OCI-LY7 (cell line): ENCODE data around the gene TMC4. TPM values are rescaled to one million over a fixed set of nuclear protein-coding genes. Genes with fewer than 3 reads are reported as not detected.
A peak's percentile ranks its signal among the peaks of the same experiment; 100 is the strongest.
"Not testable (repeated sequence)": the region's sequence is repeated elsewhere in the genome, so short reads cannot be mapped to it uniquely, and the experiment has no call there.

Experiments used
- BruUV-seq: library from RNA; stranded (reverse); fragments of 400-500 nt; replicated peaks from 2 replicates; lab custom pipeline; 2021; lab: Mats Ljungman, UMichigan
- CTCF ChIA-PET: fragments of 300-600 bp; sonication (Branson Sonifier 250); formaldehyde crosslinking; loops from one replicate; lab custom pipeline; 2022; ENCODE audit warnings: antibody characterized with exemption; ENCODE audit not compliant: unreplicated experiment; lab: Charles Lee
- POLR2A ChIA-PET: fragments of 300-600 bp; sonication (Branson Sonifier 250); formaldehyde crosslinking; loops from one replicate; lab custom pipeline; 2022; ENCODE audit warnings: antibody characterized with exemption; lab: Charles Lee
- DNase-seq: peaks from one replicate; pipeline ENCODE4 v3.0.0-alpha.2; 2015; ENCODE audit warnings: low spot score
- H2AFZ ChIP-seq: fragments of 200-600 bp; sonication (generic), shearing (Covaris generic); 2 replicates; pipeline ENCODE4 v1.6.1; 2014; ENCODE audit warnings: mild to moderate bottlenecking, antibody characterized with exemption, low read length, moderate library complexity
- H3K27ac ChIP-seq: fragments of 200-600 bp; sonication (generic); 2 replicates; pipeline ENCODE4 v1.5.1; 2014; ENCODE audit warnings: mixed run types, low read depth, mild to moderate bottlenecking, moderate library complexity, low read length, inconsistent platforms; ENCODE audit not compliant: poor library complexity, severe bottlenecking
- H3K36me3 ChIP-seq: fragments of 200-600 bp; sonication (generic); 2 replicates; pipeline ENCODE4 v1.6.1; 2014; ENCODE audit warnings: mild to moderate bottlenecking, antibody characterized with exemption, low read length, moderate library complexity, mixed read lengths; ENCODE audit not compliant: insufficient read depth
- H3K4me1 ChIP-seq: fragments of 200-600 bp; sonication (generic); 2 replicates; pipeline ENCODE4 v1.5.1; 2014; ENCODE audit warnings: mild to moderate bottlenecking, low read length; ENCODE audit not compliant: insufficient read depth, poor library complexity, severe bottlenecking
- H3K4me2 ChIP-seq: fragments of 200-600 bp; sonication (generic); 2 replicates; pipeline ENCODE4 v1.6.1; 2014; ENCODE audit warnings: mild to moderate bottlenecking, low read length
- H3K4me3 ChIP-seq: fragments of 200-600 bp; sonication (generic); 2 replicates; pipeline ENCODE4 v1.5.1; 2014; ENCODE audit warnings: mild to moderate bottlenecking, low read depth, low read length; ENCODE audit not compliant: poor library complexity, severe bottlenecking
- H3K79me2 ChIP-seq: fragments of 200-600 bp; sonication (generic); 2 replicates; pipeline ENCODE4 v1.6.1; 2016; ENCODE audit warnings: low read depth, mild to moderate bottlenecking, low read length, moderate library complexity, mixed read lengths; ENCODE audit not compliant: insufficient read depth
- H3K9me2 ChIP-seq: fragments of 200-600 bp; sonication (generic); 2 replicates; pipeline ENCODE4 v1.6.1; 2016; ENCODE audit warnings: mild to moderate bottlenecking, low read length, mixed read lengths; ENCODE audit not compliant: insufficient read depth
- H3K9me3 ChIP-seq: fragments of 200-600 bp; sonication (generic); 2 replicates; pipeline ENCODE4 v1.6.1; 2014; ENCODE audit warnings: mild to moderate bottlenecking, mixed run types, low read length, mixed read lengths
- H4K20me1 ChIP-seq: fragments of 200-600 bp; sonication (generic); 2 replicates; pipeline ENCODE4 v1.6.1; 2014; ENCODE audit warnings: mild to moderate bottlenecking, antibody characterized with exemption, low read length, moderate library complexity, mixed read lengths; ENCODE audit not compliant: insufficient read depth
- EZH2phosphoT487 ChIP-seq: fragments of 200-600 bp; sonication (generic); IDR thresholded peaks from 2 replicates; pipeline ENCODE4 v1.6.1; 2018; ENCODE audit warnings: low read depth, borderline replicate concordance, mild to moderate bottlenecking, mixed run types, antibody characterized with exemption, low read length, moderate library complexity, mixed read lengths
- intact Hi-C: fragments of 100-400 bp; cut with micrococcal nuclease; formaldehyde crosslinking; loops from one replicate; pipeline ENCODE4 v1.10.0; 2022; ENCODE audit not compliant: unreplicated experiment
- total RNA-seq, 2 experiments: library from RNA; depleted of rRNA in 1 of 2; stranded (reverse); fragments of >200 nt in 1 of 2; shearing (Covaris generic) in 1 of 2; gene quantifications; 2 replicates each; pipeline ENCODE4 v1.2.3, GENCODE V29; 2014 to 2022
- TF ChIP-seq, protein P1 (sequence below): fragments of 200-600 bp; sonication (generic); conservative IDR thresholded peaks from 2 replicates; pipeline ENCODE4 v1.5.1; 2014; ENCODE audit warnings: mild to moderate bottlenecking, antibody characterized with exemption, low read length, moderate library complexity, mixed read lengths

The TMC4 gene
- total RNA-seq, 2 experiments from 2014 or later: not detected

DNA sequence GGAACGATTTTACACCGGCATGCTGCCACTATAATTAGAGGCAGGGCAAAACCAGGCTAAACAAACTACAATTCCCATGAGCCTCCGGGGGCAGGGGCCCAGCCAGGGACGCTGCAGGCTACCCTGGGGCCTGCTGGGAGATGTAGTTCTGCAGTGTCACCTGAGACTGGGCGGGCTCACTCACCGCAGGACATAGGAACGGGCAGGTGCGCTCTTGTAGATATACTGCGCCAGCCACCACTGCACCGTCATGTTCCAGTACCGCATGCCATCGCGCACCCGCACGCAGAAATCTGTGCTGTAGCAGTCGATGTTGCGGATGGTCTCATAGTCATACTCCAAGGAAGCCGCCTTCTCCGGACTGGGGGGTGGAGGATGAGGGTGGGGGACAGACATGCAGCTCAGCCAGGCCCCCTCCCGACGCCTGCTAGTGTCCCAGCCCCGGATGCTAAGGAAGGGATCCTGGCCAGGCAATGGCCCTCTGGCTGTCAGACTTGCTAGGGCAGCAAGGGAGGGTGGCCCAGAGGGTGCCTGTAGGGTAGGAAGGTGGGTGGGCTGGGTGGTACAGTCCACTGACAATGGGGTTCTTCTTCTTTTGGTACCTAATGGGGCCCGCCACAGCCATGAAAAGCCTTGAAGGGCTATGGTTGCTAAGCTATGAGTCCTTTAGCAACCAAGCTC lies 5.8 kb upstream of the TMC4 start:
- Histone ChIP-seq H3K4me1 (peaks cover 10% of the 10 kb centered on the region), H2AFZ (no peak overlapping the region), H3K79me2 (no peaks in the 10 kb centered on the region), H3K27ac (no peak overlapping the region), H3K36me3 (peaks cover 6% of the 10 kb centered on the region; the same call in 1 of the 2 replicates), H3K4me3 (no peak overlapping the region), H4K20me1 (no peaks in the 10 kb centered on the region), H3K9me3 (no peaks in the 10 kb centered on the region), H3K4me2 (no peak overlapping the region), H3K9me2 (no peaks in the 10 kb centered on the region)
- peak; percentile 55 for DNase-seq
- POLR2A ChIA-PET: no interaction called here
- TF ChIP-seq EZH2phosphoT487: no peak
- TF ChIP-seq, protein P1, sequence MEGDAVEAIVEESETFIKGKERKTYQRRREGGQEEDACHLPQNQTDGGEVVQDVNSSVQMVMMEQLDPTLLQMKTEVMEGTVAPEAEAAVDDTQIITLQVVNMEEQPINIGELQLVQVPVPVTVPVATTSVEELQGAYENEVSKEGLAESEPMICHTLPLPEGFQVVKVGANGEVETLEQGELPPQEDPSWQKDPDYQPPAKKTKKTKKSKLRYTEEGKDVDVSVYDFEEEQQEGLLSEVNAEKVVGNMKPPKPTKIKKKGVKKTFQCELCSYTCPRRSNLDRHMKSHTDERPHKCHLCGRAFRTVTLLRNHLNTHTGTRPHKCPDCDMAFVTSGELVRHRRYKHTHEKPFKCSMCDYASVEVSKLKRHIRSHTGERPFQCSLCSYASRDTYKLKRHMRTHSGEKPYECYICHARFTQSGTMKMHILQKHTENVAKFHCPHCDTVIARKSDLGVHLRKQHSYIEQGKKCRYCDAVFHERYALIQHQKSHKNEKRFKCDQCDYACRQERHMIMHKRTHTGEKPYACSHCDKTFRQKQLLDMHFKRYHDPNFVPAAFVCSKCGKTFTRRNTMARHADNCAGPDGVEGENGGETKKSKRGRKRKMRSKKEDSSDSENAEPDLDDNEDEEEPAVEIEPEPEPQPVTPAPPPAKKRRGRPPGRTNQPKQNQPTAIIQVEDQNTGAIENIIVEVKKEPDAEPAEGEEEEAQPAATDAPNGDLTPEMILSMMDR: no peak
- intact Hi-C loops: no loop called here
- no TSS peak for BruUV-seq
- CTCF ChIA-PET: no interaction called here

DNA sequence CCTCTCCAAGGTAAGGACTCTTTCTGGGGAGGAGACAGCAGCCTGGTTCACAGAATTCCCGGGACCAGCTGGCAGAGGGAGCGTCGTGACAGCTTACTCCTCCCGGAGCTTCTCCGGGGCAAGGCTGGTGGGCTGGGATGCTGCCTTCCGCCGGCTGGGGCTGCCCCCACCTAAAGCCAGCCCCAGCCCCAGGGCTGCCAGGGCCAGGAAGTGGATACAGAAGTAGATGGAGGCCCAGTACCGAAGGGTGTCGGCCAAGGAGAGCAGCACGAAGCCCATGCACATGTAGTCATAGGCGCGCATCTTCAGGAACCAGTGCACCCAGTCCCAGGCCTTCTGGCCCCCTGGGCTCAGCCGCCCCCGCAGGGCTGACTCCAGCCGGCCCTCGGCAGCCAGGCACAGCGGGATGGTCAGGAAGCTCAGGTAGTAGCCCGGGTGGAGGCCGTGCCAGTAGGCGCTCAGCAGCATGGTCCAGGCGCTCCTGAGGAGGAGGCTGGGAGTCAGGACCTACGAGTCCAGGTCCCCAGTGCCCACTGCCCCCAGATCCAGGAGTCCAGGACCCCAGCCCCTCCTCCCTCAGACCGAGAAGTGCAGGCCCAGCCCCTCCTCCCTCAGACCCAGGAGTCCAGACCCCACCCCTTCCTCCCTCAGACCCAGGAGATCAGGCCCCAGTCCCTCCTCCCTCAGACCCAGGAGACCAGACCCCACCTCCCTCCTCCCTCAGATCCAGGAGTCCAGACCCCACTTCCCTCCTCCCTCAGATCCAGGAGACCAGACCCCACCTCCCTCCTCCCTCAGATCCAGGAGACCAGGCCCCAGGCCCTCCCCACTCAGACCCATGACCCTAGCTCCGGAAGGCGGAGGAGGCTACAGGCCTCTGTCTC lies 1.2 kb upstream of the TMC4 start:
- Histone ChIP-seq H3K4me3 (no peak overlapping the region), H3K9me3 (no peaks in the 10 kb centered on the region), H3K4me1 (peaks cover 10% of the 10 kb centered on the region), H3K9me2 (no peaks in the 10 kb centered on the region), H2AFZ (no peak overlapping the region), H3K27ac (no peak overlapping the region), H3K4me2 (no peak overlapping the region), H3K36me3 (peaks cover 6% of the 10 kb centered on the region; the same call in 1 of the 2 replicates), H4K20me1 (no peaks in the 10 kb centered on the region), H3K79me2 (no peaks in the 10 kb centered on the region)
- CTCF ChIA-PET: no interaction called here
- POLR2A ChIA-PET: no interaction called here
- intact Hi-C loops: no loop called here
- TF ChIP-seq, protein P1: no peak
- TF ChIP-seq EZH2phosphoT487: no peak
- no TSS peak for BruUV-seq
- DNase-seq: no peak

DNA sequence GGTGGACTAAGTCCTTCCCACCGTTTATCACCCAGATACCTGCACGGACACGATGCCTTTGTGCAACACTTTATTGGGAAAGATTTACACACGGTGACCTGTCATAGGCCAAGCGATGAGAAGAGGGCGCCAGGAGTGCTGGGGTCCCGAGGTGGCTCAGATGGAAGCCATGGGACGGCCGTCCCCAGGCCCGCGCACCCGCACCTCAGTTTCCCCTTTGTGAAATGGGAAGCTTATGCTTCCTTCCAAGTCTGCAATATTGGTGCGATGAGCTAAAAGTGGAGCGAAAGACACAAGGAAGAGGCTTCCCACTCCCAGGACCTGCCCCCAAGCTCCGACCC lies 369 bp upstream of the TMC4 start:
- intact Hi-C loops: no loop called here
- no peak overlapping the region for H3K27ac ChIP-seq
- BruUV-seq: no TSS peak
- H3K4me3 ChIP-seq: no peak overlapping the region
- peaks cover 11% of the 10 kb centered on the region for H3K4me1 ChIP-seq
- H3K9me2 ChIP-seq: no peaks in the 10 kb centered on the region
- H3K9me3 ChIP-seq: no peaks in the 10 kb centered on the region
- CTCF ChIA-PET: no interaction called here
- TF ChIP-seq, protein P1: no peak
- no peak for TF ChIP-seq EZH2phosphoT487
- peak overlapping the region; percentile 30; the same call in 1 of the 2 replicates for H3K4me2 ChIP-seq
- H3K36me3 ChIP-seq: peaks cover 5% of the 10 kb centered on the region; the same call in 1 of the 2 replicates
- no peaks in the 10 kb centered on the region for H4K20me1 ChIP-seq
- no peaks in the 10 kb centered on the region for H3K79me2 ChIP-seq
- no peak for DNase-seq
- H2AFZ ChIP-seq: no peak overlapping the region
- POLR2A ChIA-PET: no interaction called here

DNA sequence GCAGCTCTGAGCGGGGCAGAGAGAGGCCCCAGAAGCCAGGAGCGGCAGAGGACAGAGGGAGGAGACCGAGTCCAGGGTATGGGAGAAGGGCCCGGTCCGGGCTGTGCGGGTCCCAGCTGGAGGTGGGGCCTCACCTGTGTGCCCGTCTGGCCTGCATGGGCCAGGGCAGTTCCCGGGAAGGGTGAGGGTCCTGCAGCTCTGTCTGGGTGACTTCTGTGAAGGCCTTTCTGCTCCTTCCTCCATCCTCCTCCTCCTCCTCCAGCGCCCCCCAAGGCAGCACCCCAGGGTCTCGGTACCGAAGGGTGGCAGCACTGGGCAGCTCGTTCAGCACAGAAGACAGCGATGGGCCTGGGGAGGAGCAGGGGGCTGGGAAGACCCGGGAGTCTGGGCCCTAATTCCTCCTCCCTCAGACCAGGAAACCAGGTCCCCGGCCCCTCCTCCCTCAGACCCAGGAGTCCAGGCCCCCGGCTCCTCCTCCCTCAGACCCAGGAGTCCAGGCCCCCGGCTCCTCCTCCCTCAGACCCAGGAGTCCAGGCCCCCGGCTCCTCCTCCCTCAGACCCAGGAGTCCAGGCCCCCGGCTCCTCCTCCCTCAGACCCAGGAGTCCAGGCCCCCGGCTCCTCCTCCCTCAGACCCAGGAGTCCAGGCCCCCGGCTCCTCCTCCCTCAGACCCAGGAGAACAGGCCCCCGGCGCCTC lies 1.1 kb downstream of the TMC4 start:
- H2AFZ ChIP-seq, BruUV-seq, POLR2A ChIA-PET, H3K79me2 ChIP-seq, H3K9me2 ChIP-seq, H4K20me1 ChIP-seq, DNase-seq, H3K36me3 ChIP-seq, H3K27ac ChIP-seq, intact Hi-C loops, H3K4me2 ChIP-seq, H3K9me3 ChIP-seq, H3K4me3 ChIP-seq: not testable (repeated sequence)
- CTCF ChIA-PET: interaction anchor here (0.7 kb wide), 1 partner anchor 35 kb away, joined by 3 read pairs; no protein-coding TSS in a partner anchor
- H3K4me1 ChIP-seq: peaks cover 14% of the 10 kb centered on the region
